GM10847 (cell line): Measurements from ENCODE around the gene MUC12.

Experiments used
- POLR2A ChIP-seq: IDR thresholded peaks from 2 replicates; pipeline ENCODE4 v1.6.1; 2011; ENCODE audit not compliant: insufficient read length; ENCODE audit errors: extremely low read depth

The MUC12 gene

GRCh38 chr7:100971111-100972001 lies 2.0 kb downstream of the MUC12 start:
- TF ChIP-seq POLR2A, result no peak

- no peak for TF ChIP-seq POLR2A
These were observed 2.6 kb downstream of the MUC12 start for GRCh38 chr7:100972002-100972347.

GRCh38 chr7:100974021-100974420 lies 4.7 kb downstream of the MUC12 start:
- no peak for TF ChIP-seq POLR2A

GRCh38 chr7:100975371-100975821 lies 6.0 kb downstream of the MUC12 start:
- TF ChIP-seq POLR2A, result no peak

- no peak for TF ChIP-seq POLR2A
These were observed 8.9 kb downstream of the MUC12 start for GRCh38 chr7:100978300-100978699.

GRCh38 chr7:100983451-100984187 lies 14.3 kb downstream of the MUC12 start:
- no peak for TF ChIP-seq POLR2A

GRCh38 chr7:100991631-100992030 lies 22.3 kb downstream of the MUC12 start:
- no peak for TF ChIP-seq POLR2A

- TF ChIP-seq POLR2A, result no peak
These were observed 40.3 kb downstream of the MUC12 start for GRCh38 chr7:101009629-101010028.

GRCh38 chr7:101012931-101013330 lies 43.6 kb downstream of the MUC12 start:
- TF ChIP-seq POLR2A, result no peak

GRCh38 chr7:101015626-101016025 lies 46.3 kb downstream of the MUC12 start:
- TF ChIP-seq POLR2A, result no peak

- TF ChIP-seq POLR2A, result no peak
These were observed 47.9 kb downstream of the MUC12 start for GRCh38 chr7:101017064-101017777.

GRCh38 chr7:101018271-101019167 lies 49.2 kb downstream of the MUC12 start:
- no peak for TF ChIP-seq POLR2A

GRCh38 chr7:101020444-101020843 lies 51.1 kb downstream of the MUC12 start:
- no peak for TF ChIP-seq POLR2A

- TF ChIP-seq POLR2A, result no peak
These were observed 52.3 kb downstream of the MUC12 start for GRCh38 chr7:101021703-101022102.

GRCh38 chr7:101023839-101024238 lies 54.5 kb downstream of the MUC12 start:
- TF ChIP-seq POLR2A, result no peak
